Activated CD4-positive, alpha-beta T cell treated with anti-CD3 and anti-CD28 coated beads for 36 hours (primary cell): Measurements from ENCODE around the gene IRF3. TPM values are rescaled to one million over a fixed set of nuclear protein-coding genes. Genes with fewer than 3 reads are reported as not detected.

ENCODE experiments used
- ATAC-seq: fragments of 200-7000 bp; cut with Tn5 transposase; one replicate; pipeline ENCODE4 v1.10.0; 2021; ENCODE audit warnings: mild to moderate bottlenecking, moderate library complexity
- CTCF ChIA-PET: fragments of 350-600 bp; sonication (Branson Sonifier 250); formaldehyde crosslinking; loops from one replicate; lab custom pipeline; 2021; ENCODE audit warnings: antibody characterized with exemption; lab: Charles Lee
- POLR2A ChIA-PET: fragments of 350-600 bp; sonication (Branson Sonifier 250); formaldehyde crosslinking; loops from one replicate; lab custom pipeline; 2021; ENCODE audit warnings: antibody characterized with exemption, inconsistent platforms; lab: Charles Lee
- DNase-seq: peaks from one replicate; pipeline ENCODE4 v3.0.0-alpha.2; 2020
- H3K27ac Mint-ChIP-seq: one replicate; pipeline ENCODE4 v1.8.0; 2021; ENCODE audit warnings: mixed read lengths
- H3K27me3 Mint-ChIP-seq: one replicate; pipeline ENCODE4 v1.8.0; 2021; ENCODE audit warnings: mixed read lengths
- H3K36me3 Mint-ChIP-seq: one replicate; pipeline ENCODE4 v1.8.0; 2021; ENCODE audit warnings: low read depth, mixed read lengths
- H3K4me1 Mint-ChIP-seq: one replicate; pipeline ENCODE4 v1.8.0; 2021; ENCODE audit warnings: mixed read lengths
- H3K4me3 Mint-ChIP-seq: one replicate; pipeline ENCODE4 v1.8.0; 2021; ENCODE audit warnings: mild to moderate bottlenecking, moderate library complexity, mixed read lengths
- H3K9me3 Mint-ChIP-seq: one replicate; pipeline ENCODE4 v1.8.0; 2021; ENCODE audit warnings: low read depth, mixed read lengths
- intact Hi-C, 2 experiments: fragments of 100-400 bp; cut with DNase I in 1 of 2; cut with micrococcal nuclease in 1 of 2; formaldehyde crosslinking; loops; one replicate each; pipeline versions ENCODE4 v1.14.2 to v1.15.1; 2022 to 2024; cut with DNase I, micrococcal nuclease
- total RNA-seq, 2 experiments: library from RNA; stranded (reverse); gene quantifications; one replicate each; pipeline ENCODE4 v1.2.3, GENCODE V29; 2021

Gene IRF3
- total RNA-seq, 2 experiments from 2014 or later, result 123 to 125 TPM

GRCh38 chr19:49678985-49679770, 13.5 kb upstream of the IRF3 start:
- intact Hi-C loops, result loop anchor here (1.0 to 10.0 kb wide), 8 partner anchors 39 to 1422 kb away; partner anchors contain the start of genes CARD8 (in 1 of the 2), FLT3LG (in 1 of the 2), GYS1 (in 1 of the 2) and PNKP (in 1 of the 2)
- peaks cover 34% of the 10 kb centered on the region for H3K36me3 Mint-ChIP-seq
- peaks cover 40% of the 10 kb centered on the region for H3K4me1 Mint-ChIP-seq
- peak overlapping the region; percentile 93 for H3K27ac Mint-ChIP-seq
- no peaks in the 10 kb centered on the region for H3K9me3 Mint-ChIP-seq
- H3K4me3 Mint-ChIP-seq, result peak overlapping the region; percentile 94
- no peak for ATAC-seq
- no peak for DNase-seq
- no peaks in the 10 kb centered on the region for H3K27me3 Mint-ChIP-seq
- POLR2A ChIA-PET, result interaction anchor here (0.5 to 3.8 kb wide), 4 partner anchors 38 to 206 kb away, joined by 3 to 39 read pairs (median 4); partner anchors contain the start of genes FLT3LG, RRAS and SCAF1
- CTCF ChIA-PET, result interaction anchor here (0.6 to 4.8 kb wide), 17 partner anchors 10 to 946 kb away, joined by 3 to 33 read pairs (median 4); partner anchors contain the start of genes ADM5, IRF3, RRAS and SCAF1

- Mint-ChIP-seq H3K4me3 (peak overlapping the region; percentile 94), H3K27ac (peak overlapping the region; percentile 93), H3K36me3 (peaks cover 31% of the 10 kb centered on the region), H3K27me3 (no peaks in the 10 kb centered on the region), H3K9me3 (no peaks in the 10 kb centered on the region), H3K4me1 (peaks cover 40% of the 10 kb centered on the region)
- ATAC-seq (peak; percentile 8), DNase-seq (peak; percentile 91)
- intact Hi-C loops, result loop anchor here (1.0 to 10.0 kb wide), 14 partner anchors 38 to 1421 kb away; partner anchors contain the start of genes CARD8 (in 1 of the 2), DBP (in 1 of the 2), FLT3LG (in 1 of the 2) and GYS1 (in 1 of the 2)
- CTCF ChIA-PET, result interaction anchor here (0.6 to 4.8 kb wide), 23 partner anchors 10 to 343 kb away, joined by 3 to 33 read pairs (median 4); partner anchors contain the start of genes ADM5, CPT1C, IRF3 and RRAS
- POLR2A ChIA-PET, result interaction anchor here (0.5 to 3.8 kb wide), 5 partner anchors 9 to 205 kb away, joined by 3 to 39 read pairs (median 3); partner anchors contain the start of genes FLT3LG, RRAS and SCAF1
Observed at GRCh38 chr19:49677901-49678674, 12.4 kb upstream of the IRF3 start.

GRCh38 chr19:49677231-49677900, 11.7 kb upstream of the IRF3 start, which contains the start of gene PRMT1:
PRMT1 (plus strand) TSS chr19:49677271; CDS start chr19:49677281, 10 bp downstream.
- no peak for ATAC-seq

GRCh38 chr19:49676784-49677230, 11.2 kb upstream of the IRF3 start:
- DNase-seq (peak; percentile 100), ATAC-seq (peak; percentile 77)
- H3K27me3 Mint-ChIP-seq, result no peaks in the 10 kb centered on the region
- intact Hi-C loops, result loop anchor here (1.0 to 10.0 kb wide), 22 partner anchors 12 to 1420 kb away; partner anchors contain the start of genes BCL2L12 (in 2 of the 2), IRF3 (in 2 of the 2), RPS11 (in 2 of the 2) and AKT1S1 (in 1 of the 2)
- H3K9me3 Mint-ChIP-seq, result no peaks in the 10 kb centered on the region
- H3K27ac Mint-ChIP-seq, result peak overlapping the region; percentile 99
- H3K4me1 Mint-ChIP-seq, result peaks cover 39% of the 10 kb centered on the region
- peaks cover 26% of the 10 kb centered on the region for H3K36me3 Mint-ChIP-seq
- POLR2A ChIA-PET, result interaction anchor here (0.6 to 3.8 kb wide), 13 partner anchors 9 to 223 kb away, joined by 3 to 39 read pairs (median 4); partner anchors contain the start of genes ALDH16A1, BCL2L12, IRF3 and RPS11
- CTCF ChIA-PET, result interaction anchor here (0.7 to 7.0 kb wide), 14 partner anchors 11 to 571 kb away, joined by 3 to 62 read pairs (median 5); partner anchors contain the start of genes ADM5, BCL2L12, CPT1C and IRF3
- peak overlapping the region; percentile 94 for H3K4me3 Mint-ChIP-seq

More at GRCh38 chr19:49677231-49677900, 11.7 kb upstream of the IRF3 start, which contains the start of gene PRMT1:
- POLR2A ChIA-PET, result interaction anchor here (1.0 to 3.8 kb wide), 7 partner anchors 9 to 182 kb away, joined by 3 to 39 read pairs (median 7); partner anchors contain the start of genes RPS11, RRAS and SCAF1
- no peaks in the 10 kb centered on the region for H3K9me3 Mint-ChIP-seq
- peak within 1 kb of the TSS; percentile 99 for H3K27ac Mint-ChIP-seq
- CTCF ChIA-PET, result interaction anchor here (0.6 to 4.8 kb wide), 13 partner anchors 10 to 571 kb away, joined by 3 to 33 read pairs (median 5); partner anchors contain the start of genes ADM5, BCL2L12, CPT1C and IRF3
- peaks cover 28% of the 10 kb centered on the region for H3K36me3 Mint-ChIP-seq
- peak within 1 kb of the TSS; percentile 94 for H3K4me3 Mint-ChIP-seq
- peaks cover 39% of the 10 kb centered on the region for H3K4me1 Mint-ChIP-seq
- H3K27me3 Mint-ChIP-seq, result no peaks in the 10 kb centered on the region
- intact Hi-C loops, result loop anchor here (1.0 to 10.0 kb wide), 11 partner anchors 85 to 1420 kb away; partner anchors contain the start of genes CARD8 (in 1 of the 2), DBP (in 1 of the 2), GYS1 (in 1 of the 2) and PNKP (in 1 of the 2)
- DNase-seq, result peak; percentile 67

GRCh38 chr19:49676136-49676783, 10.6 kb upstream of the IRF3 start:
- Mint-ChIP-seq H3K27me3 (no peaks in the 10 kb centered on the region), H3K9me3 (no peaks in the 10 kb centered on the region), H3K4me1 (peaks cover 38% of the 10 kb centered on the region), H3K4me3 (peak overlapping the region; percentile 94), H3K36me3 (peaks cover 26% of the 10 kb centered on the region), H3K27ac (peak overlapping the region; percentile 99)
- CTCF ChIA-PET, result interaction anchor here (0.6 to 7.0 kb wide), 16 partner anchors 11 to 1502 kb away, joined by 3 to 62 read pairs (median 5); partner anchors contain the start of genes ADM5, BCL2L12, CPT1C and IRF3
- DNase-seq, result peak; percentile 66
- intact Hi-C loops, result loop anchor here (1.0 to 10.0 kb wide), 20 partner anchors 11 to 1419 kb away; partner anchors contain the start of genes BCL2L12 (in 2 of the 2), IRF3 (in 2 of the 2), RPS11 (in 2 of the 2) and AKT1S1 (in 1 of the 2)
- ATAC-seq, result peak; percentile 7
- POLR2A ChIA-PET, result interaction anchor here (0.6 to 3.8 kb wide), 12 partner anchors 9 to 223 kb away, joined by 3 to 39 read pairs (median 4); partner anchors contain the start of genes ALDH16A1, BCL2L12, IRF3 and RPS11

GRCh38 chr19:49672131-49672919, 6.7 kb upstream of the IRF3 start:
- ATAC-seq, result no peak
- Mint-ChIP-seq H3K4me3 (no peak overlapping the region), H3K27ac (no peak overlapping the region), H3K27me3 (no peaks in the 10 kb centered on the region), H3K4me1 (peaks cover 15% of the 10 kb centered on the region), H3K36me3 (peaks cover 23% of the 10 kb centered on the region), H3K9me3 (no peaks in the 10 kb centered on the region)
- CTCF ChIA-PET, result interaction anchor here (0.8 to 7.0 kb wide), 9 partner anchors 8 to 193 kb away, joined by 3 to 62 read pairs (median 3); partner anchors contain the start of genes AP2A1, RRAS and SCAF1
- intact Hi-C loops, result loop anchor here in 1 of 2 experiments (1.0 to 10.0 kb wide), 2 partner anchors 166 to 798 kb away; partner anchors contain the start of gene PPP1R15A
- DNase-seq, result peak; percentile 87
- POLR2A ChIA-PET, result interaction anchor here (1.1 kb wide), 1 partner anchor 32 kb away, joined by 5 read pairs; the partner anchor contains the start of gene RRAS

GRCh38 chr19:49669516-49669915, 3.9 kb upstream of the IRF3 start:
- Mint-ChIP-seq H3K4me1 (peaks cover 17% of the 10 kb centered on the region), H3K4me3 (no peak overlapping the region), H3K27me3 (no peaks in the 10 kb centered on the region), H3K27ac (no peak overlapping the region), H3K9me3 (no peaks in the 10 kb centered on the region), H3K36me3 (peaks cover 28% of the 10 kb centered on the region)
- CTCF ChIA-PET, result interaction anchor here (1.7 kb wide), 1 partner anchor 26 kb away, joined by 3 read pairs; no protein-coding TSS in a partner anchor
- DNase-seq, result no peak
- no peak for ATAC-seq
- POLR2A ChIA-PET, result no interaction called here
- intact Hi-C loops, result loop anchor here in 1 of 2 experiments (10.0 kb wide), 1 partner anchor 1345 kb away; the partner anchor contains the start of gene EMP3

GRCh38 chr19:49667473-49667872, 1.8 kb upstream of the IRF3 start:
- no peak for ATAC-seq
- ChIA-PET CTCF (interaction anchor here (0.7 kb wide), 1 partner anchor 24 kb away, joined by 3 read pairs; no protein-coding TSS in a partner anchor), POLR2A (interaction anchor here (1.5 kb wide), 1 partner anchor 9 kb away, joined by 4 read pairs; no protein-coding TSS in a partner anchor)
- H3K4me3 Mint-ChIP-seq, result peak overlapping the region; percentile 96
- peaks cover 35% of the 10 kb centered on the region for H3K4me1 Mint-ChIP-seq
- peaks cover 30% of the 10 kb centered on the region for H3K36me3 Mint-ChIP-seq
- H3K27ac Mint-ChIP-seq, result peak overlapping the region; percentile 13
- intact Hi-C loops, result loop anchor here in 1 of 2 experiments (10.0 kb wide), 1 partner anchor 1343 kb away; the partner anchor contains the start of gene EMP3
- H3K27me3 Mint-ChIP-seq, result no peaks in the 10 kb centered on the region
- no peak for DNase-seq
- H3K9me3 Mint-ChIP-seq, result no peaks in the 10 kb centered on the region
